Measurements from ENCODE around the gene SH2D6.
"Not testable (repeated sequence)": the region's sequence is repeated elsewhere in the genome, so short reads cannot be mapped to it uniquely, and the experiment has no call there.

SH2D6 gene

GRCh38 chr2:85418132-85419008 lies at the start of gene SH2D6:
Gene SH2D6 (plus strand): TSS chr2:85418714. CDS start chr2:85429466, 10,752 bp downstream.
- DNase-seq = peak; percentile 81

GRCh38 chr2:85368921-85369320 lies 49.6 kb upstream of the SH2D6 start:
- DNase-seq = no peak

GRCh38 chr2:85369500-85369899 lies 49.0 kb upstream of the SH2D6 start:
- no peak for DNase-seq

- no peak for DNase-seq
Observed at GRCh38 chr2:85371045-85371444, 47.5 kb upstream of the SH2D6 start.

- no peak for DNase-seq
Observed at GRCh38 chr2:85376291-85377065, 42.0 kb upstream of the SH2D6 start.

- DNase-seq = no peak
Observed at GRCh38 chr2:85377083-85377482, 41.4 kb upstream of the SH2D6 start.

GRCh38 chr2:85378257-85378656 lies 40.3 kb upstream of the SH2D6 start:
- DNase-seq = no peak

GRCh38 chr2:85380048-85380447 lies 38.5 kb upstream of the SH2D6 start:
- no peak for DNase-seq

GRCh38 chr2:85383151-85383550 lies 35.4 kb upstream of the SH2D6 start:
- not testable (repeated sequence) for DNase-seq

- DNase-seq = no peak
Observed at GRCh38 chr2:85383850-85384249, 34.7 kb upstream of the SH2D6 start.

- no peak for DNase-seq
Observed at GRCh38 chr2:85385746-85386145, 32.8 kb upstream of the SH2D6 start.

- DNase-seq = no peak
Observed at GRCh38 chr2:85387754-85388153, 30.8 kb upstream of the SH2D6 start.

- DNase-seq = no peak
Observed at GRCh38 chr2:85388878-85389538, 29.5 kb upstream of the SH2D6 start.

GRCh38 chr2:85390941-85391669 lies 27.4 kb upstream of the SH2D6 start:
- peak; percentile 64 for DNase-seq

GRCh38 chr2:85393836-85394235 lies 24.7 kb upstream of the SH2D6 start:
- no peak for DNase-seq

- DNase-seq = no peak
Observed at GRCh38 chr2:85394261-85394681, 24.2 kb upstream of the SH2D6 start.

GRCh38 chr2:85394976-85395375 lies 23.5 kb upstream of the SH2D6 start:
- DNase-seq = no peak

GRCh38 chr2:85395912-85396475 lies 22.5 kb upstream of the SH2D6 start:
- DNase-seq = no peak

GRCh38 chr2:85396531-85397470 lies 21.7 kb upstream of the SH2D6 start:
- no peak for DNase-seq

GRCh38 chr2:85397925-85398331 lies 20.6 kb upstream of the SH2D6 start:
- DNase-seq = no peak
